Mesenchymal stem cell (in vitro differentiated cells and primary cell): ENCODE data around the gene CXorf65.

ENCODE experiments used
- DNase-seq: peaks from one replicate; pipeline ENCODE4 v3.0.0-alpha.2; 2013
- H2AFZ ChIP-seq: one replicate; pipeline ENCODE4 v1.6.1; 2013; ENCODE audit warnings: low read depth, mild to moderate bottlenecking, control low read depth, inconsistent platforms, low read length, moderate library complexity
- H2AK5ac ChIP-seq: 2 replicates; pipeline ENCODE4 v1.6.1; 2013; ENCODE audit warnings: low read length, moderate library complexity, mild to moderate bottlenecking, inconsistent platforms; ENCODE audit not compliant: severe bottlenecking
- H2BK120ac ChIP-seq: one replicate; pipeline ENCODE4 v1.6.1; 2013; ENCODE audit warnings: low read depth, mild to moderate bottlenecking, inconsistent platforms, low read length, moderate library complexity
- H2BK12ac ChIP-seq, 2 experiments: one replicate each; pipeline ENCODE4 v1.6.1; 2013; ENCODE audit warnings: inconsistent platforms in 2 of 2, low read length in 2 of 2, mild to moderate bottlenecking in 2 of 2, moderate library complexity in 2 of 2, control low read depth in 1 of 2
- H2BK15ac ChIP-seq: one replicate; pipeline ENCODE4 v1.6.1; 2013; ENCODE audit warnings: mild to moderate bottlenecking, low read depth, inconsistent platforms; ENCODE audit not compliant: poor library complexity, severe bottlenecking
- H2BK5ac ChIP-seq: 2 replicates; pipeline ENCODE4 v1.6.1; 2013; ENCODE audit warnings: low read depth, mild to moderate bottlenecking, low read length, control low read depth, inconsistent platforms; ENCODE audit not compliant: poor library complexity, severe bottlenecking
- H3K14ac ChIP-seq, 2 experiments: one replicate each; pipeline ENCODE4 v1.6.1; 2013; ENCODE audit warnings: inconsistent platforms in 2 of 2, low read length in 2 of 2, control low read depth in 1 of 2, mild to moderate bottlenecking in 1 of 2, moderate library complexity in 1 of 2
- H3K18ac ChIP-seq, 2 experiments: one replicate each; pipeline ENCODE4 v1.6.1; 2013; ENCODE audit warnings: inconsistent platforms in 2 of 2, low read length in 2 of 2, control low read depth in 1 of 2, low read depth in 1 of 2, mild to moderate bottlenecking in 1 of 2
- H3K23ac ChIP-seq, 2 experiments: one replicate each; pipeline ENCODE4 v1.6.1; 2013; ENCODE audit warnings: inconsistent platforms in 2 of 2, low read length in 2 of 2, mild to moderate bottlenecking in 2 of 2, moderate library complexity in 2 of 2, control low read depth in 1 of 2
- H3K27ac ChIP-seq: 2 replicates; pipeline ENCODE4 v1.5.1; 2013; ENCODE audit warnings: mild to moderate bottlenecking, moderate library complexity, low read length, control low read depth, inconsistent platforms; ENCODE audit not compliant: poor library complexity, severe bottlenecking
- H3K27me3 ChIP-seq, 2 experiments: 2 replicates each; pipeline versions ENCODE4 v1.6.1 to v1.7.0; 2013; ENCODE audit warnings: low read length in 2 of 2, mild to moderate bottlenecking in 2 of 2, moderate library complexity in 2 of 2, control low read depth in 1 of 2, inconsistent platforms in 1 of 2; ENCODE audit not compliant: control insufficient read depth in 1 of 2, insufficient read depth in 1 of 2
- H3K36me3 ChIP-seq, 2 experiments: 2 replicates each; pipeline versions ENCODE4 v1.6.1 to v1.7.0; 2013; ENCODE audit warnings: low read length in 2 of 2, control low read depth in 1 of 2, inconsistent platforms in 1 of 2, low read depth in 1 of 2, mild to moderate bottlenecking in 1 of 2; ENCODE audit not compliant: insufficient read depth in 2 of 2, control insufficient read depth in 1 of 2
- H3K4ac ChIP-seq, 2 experiments: one replicate each; pipeline ENCODE4 v1.6.1; 2013; ENCODE audit warnings: inconsistent platforms in 2 of 2, low read length in 2 of 2, mild to moderate bottlenecking in 2 of 2, moderate library complexity in 2 of 2, control low read depth in 1 of 2, low read depth in 1 of 2
- H3K4me1 ChIP-seq: 2 replicates; pipeline ENCODE4 v1.6.1; 2013; ENCODE audit warnings: low read depth, low read length, control low read depth; ENCODE audit not compliant: control insufficient read depth, insufficient read depth
- H3K4me2 ChIP-seq: 2 replicates; pipeline ENCODE4 v1.6.1; 2013; ENCODE audit warnings: low read length, mild to moderate bottlenecking, inconsistent platforms; ENCODE audit not compliant: poor library complexity, severe bottlenecking
- H3K4me3 ChIP-seq, 2 experiments: 2 replicates each; pipeline versions ENCODE4 v1.5.1 to v1.7.0; 2013; ENCODE audit warnings: low read length in 2 of 2, mild to moderate bottlenecking in 2 of 2, control low read depth in 1 of 2, low read depth in 1 of 2; ENCODE audit not compliant: insufficient read depth in 1 of 2
- H3K79me1 ChIP-seq: replicated peaks from 2 replicates; pipeline ENCODE4 v1.6.1; 2013; ENCODE audit warnings: mild to moderate bottlenecking, control low read depth, low read length, inconsistent platforms; ENCODE audit not compliant: poor library complexity, severe bottlenecking
- H3K9ac ChIP-seq: 2 replicates; pipeline ENCODE4 v1.7.0; 2013; ENCODE audit warnings: mild to moderate bottlenecking, low read length, moderate library complexity
- H3K9me3 ChIP-seq: 2 replicates; pipeline ENCODE4 v1.7.0; 2013; ENCODE audit warnings: mild to moderate bottlenecking, low read length; ENCODE audit not compliant: control insufficient read depth
- H4K8ac ChIP-seq: one replicate; pipeline ENCODE4 v1.6.1; 2013; ENCODE audit warnings: inconsistent platforms, mild to moderate bottlenecking, low read length, moderate library complexity
- H4K91ac ChIP-seq: one replicate; pipeline ENCODE4 v1.6.1; 2013; ENCODE audit warnings: mild to moderate bottlenecking, low read length, inconsistent platforms
- WGBS: methylation state at CpG from one replicate; pipeline ENCODE4 v1.1.7; 2013; ENCODE audit warnings: mixed read lengths; 5-methylcytosine and 5-hydroxymethylcytosine counted together

The CXorf65 gene

DNA sequence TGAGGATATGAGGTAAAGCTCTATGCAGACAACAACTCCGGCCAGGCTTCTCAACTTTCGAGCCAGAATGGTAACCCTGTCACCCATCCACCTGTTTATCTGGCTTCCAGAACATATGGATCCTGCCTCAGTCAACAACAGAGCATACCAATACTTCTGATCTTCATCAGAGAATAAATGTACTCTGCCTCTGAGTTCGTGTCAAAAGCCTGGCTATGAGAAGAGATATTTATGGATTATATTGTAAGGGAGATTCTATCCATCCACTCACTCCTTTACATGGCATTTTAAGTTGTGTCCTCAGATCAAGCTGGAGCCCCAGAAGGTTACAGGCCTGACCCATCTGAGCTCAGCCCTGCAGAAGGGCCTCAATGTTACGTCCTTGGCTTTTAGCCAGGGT lies 20.6 kb downstream of the CXorf65 start:
- Histone ChIP-seq H3K4ac (no peak overlapping the region), H3K27me3 (peaks cover 0 to 18% of the 10 kb centered on the region in 2 experiments), H3K4me3 (no peak overlapping the region), H2BK15ac (no peak overlapping the region), H3K4me2 (no peak overlapping the region), H3K9ac (no peak overlapping the region), H2BK120ac (no peak overlapping the region), H3K23ac (no peak overlapping the region), H3K9me3 (no peaks in the 10 kb centered on the region), H3K36me3 (no peaks in the 10 kb centered on the region), H3K14ac (no peak overlapping the region), H2BK12ac (no peak overlapping the region), H3K4me1 (no peaks in the 10 kb centered on the region), H2AK5ac (no peak overlapping the region), H4K8ac (no peak overlapping the region), H3K18ac (no peak overlapping the region), H2BK5ac (no peak overlapping the region), H3K79me1 (no peaks in the 10 kb centered on the region), H3K27ac (no peak overlapping the region), H4K91ac (no peak overlapping the region), H2AFZ (no peak overlapping the region)
- WGBS, result 83% methylated on average over 2 of the region's 4 CpGs
- DNase-seq, result no peak

DNA sequence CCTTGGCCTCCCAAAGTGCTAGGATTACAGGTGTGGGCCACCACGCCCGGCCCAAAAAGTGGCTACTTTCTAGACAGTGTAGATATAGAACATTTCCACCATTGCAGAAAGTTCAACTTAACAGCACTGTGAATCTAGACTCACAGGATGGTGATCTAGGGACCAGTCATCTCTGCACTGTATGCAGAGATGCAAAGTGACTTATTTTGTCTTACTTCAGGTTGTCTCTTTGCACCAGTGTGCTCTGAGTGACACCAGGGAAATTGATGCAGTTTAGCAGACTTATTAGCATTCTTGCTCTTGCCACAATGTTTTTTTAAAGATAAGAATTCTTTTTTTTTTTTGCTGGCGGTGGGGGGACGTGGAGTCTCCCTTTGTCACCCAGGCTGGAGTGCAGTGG lies 23.7 kb downstream of the CXorf65 start:
- no peaks in the 10 kb centered on the region for H3K36me3 ChIP-seq
- H2BK15ac ChIP-seq, result no peak overlapping the region
- H2BK120ac ChIP-seq, result no peak overlapping the region
- H3K4ac ChIP-seq, result no peak overlapping the region
- no peak overlapping the region for H2BK5ac ChIP-seq
- no peak for DNase-seq
- H3K4me3 ChIP-seq, result no peak overlapping the region
- H3K18ac ChIP-seq, result no peak overlapping the region
- H3K9me3 ChIP-seq, result no peaks in the 10 kb centered on the region
- 92% methylated on average over 4 of the region's 4 CpGs for WGBS
- no peak overlapping the region for H3K4me2 ChIP-seq
- no peak overlapping the region for H3K23ac ChIP-seq
- no peak overlapping the region for H4K8ac ChIP-seq
- H3K4me1 ChIP-seq, result no peaks in the 10 kb centered on the region
- H3K27me3 ChIP-seq, result peaks cover 0 to 29% of the 10 kb centered on the region in 2 experiments
- no peak overlapping the region for H2AFZ ChIP-seq
- H4K91ac ChIP-seq, result no peak overlapping the region
- no peak overlapping the region for H2AK5ac ChIP-seq
- no peak overlapping the region for H3K9ac ChIP-seq
- H2BK12ac ChIP-seq, result no peak overlapping the region
- no peak overlapping the region for H3K14ac ChIP-seq
- H3K27ac ChIP-seq, result no peak overlapping the region
- H3K79me1 ChIP-seq, result no peaks in the 10 kb centered on the region

DNA sequence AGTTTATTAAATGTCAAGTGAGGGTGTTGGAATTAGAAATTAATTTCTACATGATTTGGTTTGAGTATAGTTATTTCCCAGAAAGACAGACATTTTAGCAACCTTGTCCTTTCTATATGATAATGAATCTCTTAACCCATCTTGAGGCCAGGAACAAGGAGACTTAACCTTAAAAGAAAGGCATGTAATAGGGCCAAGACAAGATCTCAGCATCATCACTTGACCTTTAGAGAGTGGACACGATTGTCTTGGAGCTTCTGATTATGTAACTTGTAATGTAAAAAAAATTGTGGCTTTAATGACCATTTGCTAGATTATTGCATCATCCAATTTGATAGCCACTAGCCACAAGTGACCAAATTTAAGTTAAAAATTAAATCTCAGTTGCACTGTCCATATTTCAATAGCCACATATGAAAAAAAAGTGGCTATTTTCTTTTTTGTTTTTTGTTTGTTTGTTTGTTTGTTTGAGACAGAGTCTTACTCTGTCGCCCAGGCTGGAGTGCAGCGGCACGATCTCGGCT lies 24.4 kb downstream of the CXorf65 start:
- Histone ChIP-seq H2AK5ac (no peak overlapping the region), H3K36me3 (no peaks in the 10 kb centered on the region), H4K91ac (no peak overlapping the region), H3K14ac (no peak overlapping the region), H2BK120ac (no peak overlapping the region), H3K4me1 (no peaks in the 10 kb centered on the region), H3K79me1 (no peaks in the 10 kb centered on the region), H2BK12ac (no peak overlapping the region), H3K9ac (no peak overlapping the region), H2BK15ac (no peak overlapping the region), H3K18ac (no peak overlapping the region), H2AFZ (no peak overlapping the region), H3K4me2 (no peak overlapping the region), H3K4ac (no peak overlapping the region), H4K8ac (no peak overlapping the region), H3K27me3 (peaks cover 0 to 30% of the 10 kb centered on the region in 2 experiments), H3K4me3 (no peak overlapping the region), H2BK5ac (no peak overlapping the region), H3K27ac (no peak overlapping the region), H3K23ac (no peak overlapping the region), H3K9me3 (no peaks in the 10 kb centered on the region)
- DNase-seq, result no peak
- WGBS, result 100% methylated on average over 4 of the region's 5 CpGs

DNA sequence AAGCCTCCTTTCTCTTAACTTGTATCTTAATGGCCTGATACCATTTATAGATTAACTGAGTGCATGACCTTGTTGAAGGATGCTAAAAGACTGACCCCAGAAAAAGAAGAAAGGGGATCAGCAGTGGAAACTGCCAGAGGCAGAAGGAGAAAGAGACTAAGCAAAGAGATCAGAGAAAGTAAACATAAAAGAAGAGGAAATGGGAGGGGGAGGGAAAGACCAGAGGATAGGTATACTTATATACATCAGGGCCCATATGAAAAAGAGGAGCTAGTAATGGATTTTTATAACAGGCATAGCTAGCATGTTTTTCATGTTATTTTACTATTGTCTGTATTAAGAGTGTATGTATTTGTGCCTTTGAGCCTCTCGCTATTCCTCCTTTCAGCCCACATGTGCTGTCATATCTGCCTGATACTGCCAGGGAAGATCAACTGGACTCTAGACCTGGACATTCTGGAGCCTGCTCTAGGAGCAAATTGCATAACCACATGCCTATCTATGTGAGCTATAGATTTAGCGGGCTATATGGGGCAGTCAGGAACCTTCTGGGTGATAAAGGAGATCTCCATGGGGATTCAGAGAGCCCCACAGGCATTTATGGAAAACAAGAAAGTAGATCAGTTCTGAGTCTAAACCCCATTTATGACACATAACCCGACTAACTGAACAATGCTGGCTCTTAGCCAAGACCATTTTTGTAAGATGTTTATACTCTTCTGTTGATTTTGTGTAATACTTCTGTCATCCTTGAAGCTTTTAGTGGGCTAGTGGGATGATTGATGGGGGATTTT lies 25.0 kb downstream of the CXorf65 start:
- Histone ChIP-seq H2AFZ (no peak overlapping the region), H3K14ac (no peak overlapping the region), H3K27ac (no peak overlapping the region), H3K9me3 (no peaks in the 10 kb centered on the region), H3K18ac (no peak overlapping the region), H2AK5ac (no peak overlapping the region), H3K79me1 (no peaks in the 10 kb centered on the region), H2BK5ac (no peak overlapping the region), H2BK15ac (no peak overlapping the region), H3K4me2 (no peak overlapping the region), H3K36me3 (no peaks in the 10 kb centered on the region), H3K27me3 (peaks cover 0 to 33% of the 10 kb centered on the region in 2 experiments), H4K8ac (no peak overlapping the region), H3K4me1 (no peaks in the 10 kb centered on the region), H3K23ac (no peak overlapping the region), H2BK12ac (no peak overlapping the region), H3K4ac (no peak overlapping the region), H3K9ac (no peak overlapping the region), H3K4me3 (no peak overlapping the region), H4K91ac (no peak overlapping the region), H2BK120ac (no peak overlapping the region)
- DNase-seq, result peak; percentile 17
- no CpG with 5 or more reads among the region's 3 CpGs for WGBS
